ENCODE results near the gene ARVCF. TPM values are rescaled to one million over a fixed set of nuclear protein-coding genes. Genes with fewer than 3 reads are reported as not detected.

The ARVCF gene
- total RNA-seq, 2 donors from 2014 or later = 39.6 to 65.9 TPM

- DNase-seq (ENCODE audit: low spot score) = no peak
- no peak for TF ChIP-seq POLR2AphosphoS5 (IDR thresholded peaks at IDR 0.05)
- TF ChIP-seq POLR2A (IDR thresholded peaks at IDR 0.05) = no peak
- TF ChIP-seq, protein P1, sequence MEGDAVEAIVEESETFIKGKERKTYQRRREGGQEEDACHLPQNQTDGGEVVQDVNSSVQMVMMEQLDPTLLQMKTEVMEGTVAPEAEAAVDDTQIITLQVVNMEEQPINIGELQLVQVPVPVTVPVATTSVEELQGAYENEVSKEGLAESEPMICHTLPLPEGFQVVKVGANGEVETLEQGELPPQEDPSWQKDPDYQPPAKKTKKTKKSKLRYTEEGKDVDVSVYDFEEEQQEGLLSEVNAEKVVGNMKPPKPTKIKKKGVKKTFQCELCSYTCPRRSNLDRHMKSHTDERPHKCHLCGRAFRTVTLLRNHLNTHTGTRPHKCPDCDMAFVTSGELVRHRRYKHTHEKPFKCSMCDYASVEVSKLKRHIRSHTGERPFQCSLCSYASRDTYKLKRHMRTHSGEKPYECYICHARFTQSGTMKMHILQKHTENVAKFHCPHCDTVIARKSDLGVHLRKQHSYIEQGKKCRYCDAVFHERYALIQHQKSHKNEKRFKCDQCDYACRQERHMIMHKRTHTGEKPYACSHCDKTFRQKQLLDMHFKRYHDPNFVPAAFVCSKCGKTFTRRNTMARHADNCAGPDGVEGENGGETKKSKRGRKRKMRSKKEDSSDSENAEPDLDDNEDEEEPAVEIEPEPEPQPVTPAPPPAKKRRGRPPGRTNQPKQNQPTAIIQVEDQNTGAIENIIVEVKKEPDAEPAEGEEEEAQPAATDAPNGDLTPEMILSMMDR (IDR thresholded peaks at IDR 0.05) = no peak
- intact Hi-C loops (cut with DNase I) = no loop called here
- H3K27ac ChIP-seq = no peak overlapping the region
- no peaks in the 10 kb centered on the region for H3K27me3 ChIP-seq (replicated peaks; ENCODE audit: insufficient read depth)
- no peaks in the 10 kb centered on the region for H3K9me3 ChIP-seq
- no peaks in the 10 kb centered on the region for H3K36me3 ChIP-seq
- no peak overlapping the region for H3K4me3 ChIP-seq
- H3K4me1 ChIP-seq (replicated peaks) = no peaks in the 10 kb centered on the region
- WGBS = 86% methylated on average over 6 of the region's 6 CpGs
Observed at GRCh38 chr22:19992921-19993355, 23.7 kb downstream of the ARVCF start.

- intact Hi-C loops (cut with DNase I) = no loop called here
- 91% methylated on average over 7 of the region's 7 CpGs for whole genome bisulfite sequencing
- Histone ChIP-seq H3K9me3 (no peaks in the 10 kb centered on the region), H3K4me3 (no peak overlapping the region), H3K4me1 (replicated peaks) (no peaks in the 10 kb centered on the region), H3K36me3 (no peaks in the 10 kb centered on the region), H3K27ac (no peak overlapping the region), H3K27me3 (replicated peaks; ENCODE audit: insufficient read depth) (no peaks in the 10 kb centered on the region)
- no peak for DNase-seq (ENCODE audit: low spot score)
- TF ChIP-seq, protein P1 (IDR thresholded peaks at IDR 0.05) = no peak
- TF ChIP-seq POLR2AphosphoS5 (IDR thresholded peaks at IDR 0.05) (no peak), POLR2A (IDR thresholded peaks at IDR 0.05) (no peak)
Observed at GRCh38 chr22:19992481-19992911, 24.1 kb downstream of the ARVCF start.

DNA sequence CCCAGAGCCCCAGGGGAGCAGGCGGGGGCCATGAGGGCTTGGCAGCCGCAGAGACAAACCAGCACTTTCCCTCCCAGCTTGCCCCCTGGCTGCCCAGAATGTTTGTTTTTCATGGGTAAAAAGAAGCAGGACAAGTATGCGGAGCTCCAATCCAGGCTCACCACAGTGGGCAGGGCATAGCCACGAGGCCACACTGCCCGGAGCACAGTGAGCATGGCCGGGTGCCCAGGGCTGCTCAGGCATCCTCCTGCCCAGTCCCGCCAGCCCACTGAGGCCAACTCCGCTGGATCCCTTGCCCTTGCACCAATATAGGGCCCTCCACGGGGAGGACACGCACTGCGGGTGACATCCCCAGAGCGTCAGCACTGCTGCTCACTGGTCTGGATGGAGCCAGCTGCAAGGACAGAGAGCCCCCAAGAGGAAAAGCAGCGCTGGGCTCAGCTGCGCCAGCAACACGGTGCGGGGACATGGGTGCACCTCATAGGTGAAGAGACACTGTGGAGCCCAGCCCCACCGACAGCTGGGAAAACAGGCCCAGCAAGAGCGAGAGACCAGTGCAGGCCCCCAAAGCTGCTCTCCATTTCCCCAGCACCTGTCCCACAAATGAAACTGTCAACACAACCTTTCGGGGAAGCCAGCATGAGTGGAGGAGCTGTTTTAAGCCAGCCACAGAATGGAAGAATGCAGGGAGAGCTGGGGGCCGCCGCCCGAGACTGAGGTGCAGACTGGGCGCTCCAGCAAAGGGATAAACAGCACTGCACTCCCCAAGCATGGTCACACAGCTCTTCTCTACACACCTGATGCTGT is 24.8 kb downstream of the ARVCF start:
- WGBS = 81% methylated on average over 23 of the region's 23 CpGs
- TF ChIP-seq, protein P1 (IDR thresholded peaks at IDR 0.05) = no peak
- no peak for TF ChIP-seq POLR2A (IDR thresholded peaks at IDR 0.05)
- TF ChIP-seq POLR2AphosphoS5 (IDR thresholded peaks at IDR 0.05) = no peak
- H3K27me3 ChIP-seq (replicated peaks; ENCODE audit: insufficient read depth) = no peaks in the 10 kb centered on the region
- H3K4me3 ChIP-seq = no peak overlapping the region
- DNase-seq (ENCODE audit: low spot score) = no peak
- H3K4me1 ChIP-seq (replicated peaks) = no peaks in the 10 kb centered on the region
- intact Hi-C loops (cut with DNase I) = no loop called here
- H3K27ac ChIP-seq = no peak overlapping the region
- H3K36me3 ChIP-seq = no peaks in the 10 kb centered on the region
- no peaks in the 10 kb centered on the region for H3K9me3 ChIP-seq

DNA sequence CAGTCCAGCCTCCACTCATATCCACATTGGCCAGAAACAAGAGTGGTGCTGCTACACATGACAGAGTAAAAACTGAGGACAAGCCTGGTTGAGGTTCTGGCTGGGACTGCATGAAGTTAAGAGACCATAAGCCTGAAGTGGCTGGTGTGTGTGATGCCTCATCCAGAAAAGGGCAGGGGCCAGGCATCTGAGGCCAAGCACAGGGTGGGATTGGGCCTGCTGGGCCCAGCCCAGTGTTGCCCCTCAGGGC is 25.3 kb downstream of the ARVCF start:
- H3K4me1 ChIP-seq (replicated peaks) = no peaks in the 10 kb centered on the region
- no peak overlapping the region for H3K27ac ChIP-seq
- TF ChIP-seq POLR2AphosphoS5 (IDR thresholded peaks at IDR 0.05) (no peak), POLR2A (IDR thresholded peaks at IDR 0.05) (no peak)
- TF ChIP-seq, protein P1 (IDR thresholded peaks at IDR 0.05) = no peak
- no peaks in the 10 kb centered on the region for H3K27me3 ChIP-seq (replicated peaks; ENCODE audit: insufficient read depth)
- H3K9me3 ChIP-seq = no peaks in the 10 kb centered on the region
- intact Hi-C loops (cut with DNase I) = no loop called here
- no peaks in the 10 kb centered on the region for H3K36me3 ChIP-seq
- no peak overlapping the region for H3K4me3 ChIP-seq
- no peak for DNase-seq (ENCODE audit: low spot score)
